Stimulated activated CD8-positive, alpha-beta memory T cell treated with anti-CD3 and anti-CD28 coated beads, Interleukin-7, amount 100 ng/mL, for 48 hours (primary cell): ENCODE results near the gene TACR2.
A peak's percentile ranks its signal among the peaks of the same experiment; 100 is the strongest.

Source experiments
- DNase-seq, 2 donors: peaks; one replicate each; pipeline ENCODE4 v3.0.0-alpha.2; 2020; ENCODE audit warnings: low read depth in 1 of 2; ENCODE audit errors: extremely low read depth in 1 of 2

Gene TACR2

GRCh38 chr10:69416695-69417094, at the start of gene TACR2:
Gene TACR2, minus strand, starts transcription at chr10:69416918. Its CDS starts 595 bp downstream, at chr10:69416323.
- DNase-seq: no peak

GRCh38 chr10:69466158-69466490, 49.4 kb upstream of the TACR2 start:
- DNase-seq: no peak

GRCh38 chr10:69465457-69466157, 48.9 kb upstream of the TACR2 start:
- DNase-seq: no peak

GRCh38 chr10:69464801-69465401, 48.2 kb upstream of the TACR2 start:
- DNase-seq: no peak

GRCh38 chr10:69464401-69464800, 47.7 kb upstream of the TACR2 start:
- no peak for DNase-seq

GRCh38 chr10:69463886-69464285, 47.2 kb upstream of the TACR2 start:
- no peak for DNase-seq

- DNase-seq: no peak
Measured at GRCh38 chr10:69461243-69462025, 44.7 kb upstream of the TACR2 start.

GRCh38 chr10:69460576-69461242, 44.0 kb upstream of the TACR2 start:
- DNase-seq: no peak

GRCh38 chr10:69459893-69460575, 43.3 kb upstream of the TACR2 start:
- DNase-seq: no peak

- DNase-seq: no peak
Measured at GRCh38 chr10:69459101-69459790, 42.5 kb upstream of the TACR2 start.

GRCh38 chr10:69458430-69459100, 41.8 kb upstream of the TACR2 start:
- DNase-seq: no peak

GRCh38 chr10:69457771-69458237, 41.1 kb upstream of the TACR2 start:
- DNase-seq: no peak

- peak in 1 of 2 donors; percentile 11 for DNase-seq
Measured at GRCh38 chr10:69456880-69457693, 40.4 kb upstream of the TACR2 start.

GRCh38 chr10:69455006-69455763, 38.5 kb upstream of the TACR2 start:
- no peak for DNase-seq

- DNase-seq: no peak
Measured at GRCh38 chr10:69453795-69454194, 37.1 kb upstream of the TACR2 start.

- DNase-seq: no peak
Measured at GRCh38 chr10:69452676-69453415, 36.1 kb upstream of the TACR2 start.

GRCh38 chr10:69451784-69452251, 35.1 kb upstream of the TACR2 start:
- DNase-seq: no peak
